ENCODE results near the gene AVPR1B.

DNA sequence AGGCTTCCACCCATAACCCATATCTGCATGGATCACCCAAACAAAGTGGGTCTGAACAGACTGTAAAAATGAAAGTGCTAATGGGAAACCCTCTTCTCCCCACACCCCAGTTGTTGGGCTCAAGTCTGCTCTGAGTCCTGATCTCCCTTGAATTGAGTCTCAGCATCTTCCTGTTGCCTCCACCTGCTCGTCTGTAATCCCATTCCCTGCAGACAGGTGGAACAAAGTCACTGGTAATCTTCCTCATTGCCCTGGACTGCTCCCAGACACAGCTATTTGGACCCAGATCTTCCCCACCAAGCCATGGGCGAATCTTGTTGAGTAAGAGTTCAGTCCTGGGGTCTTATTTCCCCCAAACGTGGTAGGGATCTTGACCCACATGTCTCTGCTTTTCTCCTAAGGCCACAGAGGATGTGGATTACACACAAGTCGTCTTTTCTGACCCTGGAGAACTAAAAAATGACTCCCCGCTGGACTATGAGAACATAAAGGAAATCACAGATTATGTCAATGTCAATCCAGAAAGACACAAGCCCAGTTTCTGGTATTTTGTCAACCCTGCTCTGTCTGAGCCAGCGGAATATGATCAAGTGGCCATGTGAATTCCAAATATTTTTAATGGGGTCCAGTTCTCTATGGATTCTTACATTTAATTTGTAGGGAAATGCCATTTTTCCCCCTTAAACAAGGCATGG, 15.7 kb downstream of the AVPR1B start:
- TF ChIP-seq, protein P1, sequence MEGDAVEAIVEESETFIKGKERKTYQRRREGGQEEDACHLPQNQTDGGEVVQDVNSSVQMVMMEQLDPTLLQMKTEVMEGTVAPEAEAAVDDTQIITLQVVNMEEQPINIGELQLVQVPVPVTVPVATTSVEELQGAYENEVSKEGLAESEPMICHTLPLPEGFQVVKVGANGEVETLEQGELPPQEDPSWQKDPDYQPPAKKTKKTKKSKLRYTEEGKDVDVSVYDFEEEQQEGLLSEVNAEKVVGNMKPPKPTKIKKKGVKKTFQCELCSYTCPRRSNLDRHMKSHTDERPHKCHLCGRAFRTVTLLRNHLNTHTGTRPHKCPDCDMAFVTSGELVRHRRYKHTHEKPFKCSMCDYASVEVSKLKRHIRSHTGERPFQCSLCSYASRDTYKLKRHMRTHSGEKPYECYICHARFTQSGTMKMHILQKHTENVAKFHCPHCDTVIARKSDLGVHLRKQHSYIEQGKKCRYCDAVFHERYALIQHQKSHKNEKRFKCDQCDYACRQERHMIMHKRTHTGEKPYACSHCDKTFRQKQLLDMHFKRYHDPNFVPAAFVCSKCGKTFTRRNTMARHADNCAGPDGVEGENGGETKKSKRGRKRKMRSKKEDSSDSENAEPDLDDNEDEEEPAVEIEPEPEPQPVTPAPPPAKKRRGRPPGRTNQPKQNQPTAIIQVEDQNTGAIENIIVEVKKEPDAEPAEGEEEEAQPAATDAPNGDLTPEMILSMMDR (optimal IDR thresholded peaks at IDR 0.05 in 1 of 3, IDR thresholded peaks at IDR 0.05 in 1 of 3, conservative IDR thresholded peaks at IDR 0.05 in 1 of 3; ENCODE audit: extremely low read depth in 1 of 3, insufficient read depth in 2 of 3, low read length in 3 of 3), result no peak
- no peak for TF ChIP-seq EZH2 (IDR thresholded peaks at IDR 0.05; ENCODE audit: low read length)
